GM20431 (cell line): ENCODE results near the gene CELF4.
"Not testable (repeated sequence)": the region's sequence is repeated elsewhere in the genome, so short reads cannot be mapped to it uniquely, and the experiment has no call there.

Source experiments
- in situ Hi-C: fragments of 300-500 bp; cut with MseI, MboI; formaldehyde crosslinking; loops from one replicate; pipeline ENCODE4 v1.15.0; 2020; ENCODE audit warnings: low sequenced_read_pairs; ENCODE audit not compliant: unreplicated experiment

CELF4 gene

DNA sequence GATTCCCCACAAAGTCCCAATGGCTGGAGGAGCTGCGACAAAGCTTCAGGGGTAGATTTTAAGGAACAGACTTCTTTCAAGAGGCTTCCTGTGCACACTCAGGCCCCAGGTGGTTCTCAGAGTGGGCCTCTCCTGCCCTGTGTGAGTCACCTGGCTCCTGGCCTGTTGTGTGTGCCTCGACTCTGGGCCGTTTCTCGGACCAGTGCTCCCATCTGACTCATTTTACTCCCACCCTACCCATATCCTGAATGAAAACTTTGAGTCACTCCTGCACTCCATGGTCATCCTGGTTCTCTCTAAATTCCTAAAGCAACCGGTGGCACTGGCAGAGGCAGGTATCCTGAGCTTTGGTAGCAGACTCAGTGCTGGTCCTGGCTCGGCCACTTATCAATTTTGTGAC, 84.1 kb downstream of the CELF4 start:
- in situ Hi-C loops: no loop called here

DNA sequence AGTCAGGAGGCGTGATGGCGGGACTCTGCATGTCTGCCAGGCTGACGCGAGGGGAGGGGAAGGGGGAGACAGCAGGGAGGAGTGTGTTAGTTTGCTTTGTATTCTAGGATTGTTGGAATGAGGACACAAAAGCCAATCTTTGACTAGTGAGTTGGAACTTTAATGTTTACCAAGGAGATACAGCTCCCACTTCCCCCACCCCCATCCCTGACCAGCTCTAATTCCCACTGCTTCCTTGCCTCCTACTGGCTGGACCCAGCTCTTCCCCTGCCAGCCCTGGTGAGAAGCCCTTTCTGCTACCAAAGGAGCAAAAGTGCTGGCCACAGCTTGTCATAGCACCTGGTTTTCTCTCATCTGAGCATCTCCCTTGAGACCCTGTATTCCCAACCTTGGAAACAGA, 84.5 kb downstream of the CELF4 start:
- in situ Hi-C loops: no loop called here

DNA sequence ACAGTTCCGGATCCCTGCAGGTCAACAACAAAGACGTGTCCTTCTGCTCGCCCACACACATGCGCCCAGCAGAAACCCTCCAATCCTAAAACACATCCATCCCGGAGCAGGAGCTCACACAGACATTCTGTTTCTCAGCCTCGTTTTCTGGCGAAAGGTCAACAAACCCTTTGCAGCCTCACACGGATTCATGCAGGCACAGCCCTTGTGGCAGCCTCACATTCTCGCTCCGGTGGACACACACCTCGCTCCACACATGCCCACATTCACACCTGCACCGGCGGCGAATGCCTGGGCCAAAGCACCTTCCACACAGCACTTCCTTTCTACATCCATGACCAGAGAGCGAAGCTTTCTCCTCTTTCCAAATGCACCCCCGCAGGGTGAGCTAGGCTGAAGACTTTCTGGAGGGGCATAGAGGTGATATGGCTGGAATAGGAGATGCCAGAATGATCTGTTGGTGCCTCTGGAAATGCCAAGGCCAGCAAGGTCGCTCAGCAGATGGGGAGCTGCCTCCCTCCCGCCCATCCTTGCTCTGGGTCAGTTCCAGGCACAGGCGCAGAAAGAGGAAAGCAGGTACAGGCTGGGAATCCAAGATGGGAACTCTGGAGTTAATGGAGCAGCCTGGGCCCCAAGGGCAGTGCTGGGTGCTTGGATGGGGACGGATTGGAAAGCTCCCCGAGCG, 88.8 kb downstream of the CELF4 start:
- in situ Hi-C loops: no loop called here

DNA sequence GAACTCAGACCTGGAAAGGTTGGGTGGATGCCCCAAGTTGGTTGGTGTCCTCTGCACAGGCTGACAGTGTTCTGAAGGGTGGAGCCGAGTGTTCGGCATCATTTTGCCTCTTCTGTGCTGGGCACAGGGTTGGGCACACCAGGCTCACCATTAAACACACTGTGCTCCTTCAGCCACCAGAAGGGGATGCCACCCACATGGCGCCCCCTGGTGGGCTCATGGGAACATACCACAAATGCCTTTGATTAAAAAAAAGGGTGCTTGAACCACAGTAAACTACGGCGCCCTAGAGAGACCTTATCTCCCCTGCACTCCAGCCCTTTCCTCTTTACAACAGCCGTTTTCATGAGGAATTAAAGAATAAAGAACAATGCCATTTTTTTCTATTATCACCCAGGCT, 89.4 kb downstream of the CELF4 start:
- in situ Hi-C loops: no loop called here

DNA sequence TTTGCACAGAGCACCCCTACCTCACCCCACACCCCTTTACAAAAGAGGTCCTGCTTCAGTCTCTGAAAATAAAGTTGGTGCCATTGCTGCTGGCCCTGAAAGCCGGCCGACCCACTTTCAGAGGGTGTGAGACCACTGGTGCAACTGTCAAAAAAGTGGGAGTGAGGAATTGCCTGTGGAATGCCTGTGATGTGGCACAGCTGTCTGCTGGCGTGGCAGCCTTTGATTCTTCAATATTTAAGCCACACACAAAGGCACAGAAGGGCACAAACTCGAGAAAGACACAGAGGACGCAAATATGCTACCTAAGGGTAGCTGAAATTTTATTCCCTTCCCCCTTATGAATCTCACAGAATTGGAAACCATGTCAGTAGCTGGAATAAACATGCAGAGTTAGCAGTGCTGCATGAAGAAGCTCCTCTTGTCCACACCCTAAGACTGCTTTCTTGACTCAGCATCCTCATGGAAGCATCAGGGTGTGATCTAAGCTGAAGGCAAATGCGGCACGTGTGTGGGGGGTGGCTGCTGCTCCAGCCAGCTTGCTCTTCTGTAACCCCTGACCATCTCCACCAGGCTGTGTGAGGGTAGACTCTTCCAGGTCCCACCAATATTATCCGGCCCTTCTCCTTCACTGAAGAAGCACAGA, 92.3 kb downstream of the CELF4 start:
- in situ Hi-C loops: no loop called here

DNA sequence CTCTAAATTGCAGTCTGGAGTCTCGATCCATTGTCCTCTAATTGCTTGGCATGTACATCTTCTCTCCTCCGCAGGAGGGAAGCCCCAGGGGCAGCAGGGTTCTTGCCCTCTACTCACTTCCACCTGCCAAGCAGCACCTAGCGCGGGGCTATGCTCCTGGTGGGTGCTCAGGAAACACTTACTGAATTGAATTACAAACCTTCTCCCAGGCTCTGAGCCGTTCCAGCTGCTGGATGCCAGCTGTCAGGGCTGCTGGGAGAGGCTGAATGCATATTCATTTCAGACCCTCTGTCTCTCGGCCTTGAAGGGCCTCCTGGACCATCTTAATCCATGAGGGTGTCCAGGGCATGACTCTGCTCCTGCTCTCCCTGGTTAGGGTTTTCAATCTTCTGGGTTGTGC, 94.0 kb downstream of the CELF4 start:
- in situ Hi-C loops: no loop called here

DNA sequence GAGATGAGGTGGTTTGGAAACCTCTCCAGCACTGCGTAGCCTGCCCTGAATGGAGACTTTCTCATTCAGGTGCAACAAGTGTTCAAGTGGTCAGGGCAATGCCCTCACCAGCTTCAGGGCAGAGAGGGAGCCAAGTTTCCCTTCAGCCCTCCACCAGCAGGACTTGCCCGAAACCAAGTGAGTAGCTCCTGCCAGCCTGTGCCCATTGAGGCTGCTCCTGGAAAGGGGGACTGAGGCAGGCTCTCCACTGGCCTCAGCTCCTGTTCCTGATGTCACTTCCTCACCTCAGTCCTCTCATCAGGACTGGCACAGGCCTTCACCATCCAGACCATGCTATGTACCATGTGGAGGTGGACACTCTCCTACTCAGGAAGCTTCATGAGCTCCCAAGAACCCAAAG, 94.6 kb downstream of the CELF4 start:
- in situ Hi-C loops: no loop called here

DNA sequence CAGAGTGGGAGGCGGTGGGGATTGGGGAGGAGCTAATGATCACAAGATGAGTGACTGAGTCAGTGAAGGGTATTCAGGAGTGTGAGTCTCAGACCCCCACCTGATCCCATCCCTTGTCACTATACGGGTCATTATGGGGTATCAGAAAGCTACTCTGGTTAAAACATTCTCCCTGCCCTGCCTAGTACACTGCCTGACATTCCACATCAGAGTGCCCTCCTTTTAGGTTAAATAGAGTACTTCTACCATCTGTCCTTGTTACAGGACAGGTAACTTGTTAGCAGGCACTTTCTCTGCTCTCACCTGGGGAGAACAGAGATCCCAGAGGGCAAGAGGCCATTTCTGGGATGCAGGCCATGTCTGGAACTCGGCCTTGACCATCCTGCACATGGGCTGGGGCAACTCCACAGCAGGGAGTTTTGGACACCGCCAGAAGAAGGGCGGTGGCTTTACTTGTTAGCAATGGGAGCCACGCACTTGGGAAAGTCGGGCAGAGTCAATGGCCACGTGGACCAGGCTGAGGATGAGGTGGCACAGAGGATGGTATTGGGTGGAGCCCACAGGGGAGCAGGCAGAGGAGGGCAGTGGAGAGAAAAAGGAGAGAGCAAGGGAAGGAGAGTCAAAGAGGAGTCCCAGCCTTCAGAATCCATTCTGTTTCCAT, 98.5 kb downstream of the CELF4 start:
- in situ Hi-C loops: no loop called here

DNA sequence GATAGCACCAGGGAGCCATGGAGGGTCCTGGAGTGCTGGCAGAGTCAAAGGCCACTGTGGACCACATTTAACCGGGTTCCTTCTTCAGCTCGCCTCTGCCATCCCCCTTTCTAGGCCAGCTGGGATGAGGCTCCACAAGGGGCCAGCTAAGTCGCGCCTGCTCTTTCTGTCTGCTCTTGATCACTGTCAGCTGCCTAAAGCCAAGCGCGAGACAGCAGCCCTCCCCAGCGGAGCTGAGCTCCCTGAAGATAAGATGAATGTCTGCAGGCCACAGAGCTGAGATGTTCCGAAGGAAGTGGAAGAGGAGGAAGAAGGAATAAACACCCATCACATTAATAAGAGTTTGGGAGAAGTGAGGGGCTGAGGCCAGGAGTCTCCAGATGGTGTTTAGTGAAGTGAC, 99.6 kb downstream of the CELF4 start:
- in situ Hi-C loops: no loop called here

DNA sequence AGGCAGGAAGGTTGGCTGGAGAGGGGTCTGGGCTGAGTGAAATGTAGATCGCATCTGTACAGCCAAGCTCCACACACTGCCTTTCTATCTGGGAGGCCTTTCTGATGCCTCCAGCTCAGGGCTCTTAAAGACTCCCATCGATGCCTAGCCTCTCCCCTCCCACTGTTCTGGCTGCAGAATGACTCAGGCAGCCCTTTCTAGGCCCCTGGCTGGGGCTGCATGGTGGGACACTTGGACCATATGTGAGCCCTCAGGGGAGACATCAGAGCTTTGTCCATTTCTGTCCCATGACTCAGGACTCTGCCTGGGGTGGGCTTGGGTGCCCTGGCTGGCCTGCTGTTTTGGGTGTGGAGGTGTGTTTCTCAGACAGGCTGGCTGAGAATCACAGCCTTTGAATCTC, 101.3 kb downstream of the CELF4 start:
- in situ Hi-C loops: no loop called here

DNA sequence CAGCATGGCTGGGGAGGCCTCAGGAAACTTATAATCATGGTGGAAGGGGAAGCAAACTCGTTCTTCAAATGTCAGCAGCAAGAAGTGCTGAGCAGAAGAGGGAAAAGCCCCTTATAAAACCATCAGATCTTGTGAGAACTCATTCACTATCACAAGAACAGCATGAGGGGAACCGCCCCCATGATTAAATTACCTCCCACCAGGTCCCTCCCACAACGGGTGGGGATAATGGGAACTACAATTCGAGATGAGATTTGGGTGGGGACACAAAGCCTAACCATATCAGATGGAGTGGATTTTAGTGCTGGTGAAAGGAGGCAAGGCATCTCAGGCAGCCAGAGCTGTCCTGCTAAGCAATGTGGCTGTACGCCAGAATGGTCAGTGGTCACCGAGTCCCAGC, 104.3 kb downstream of the CELF4 start:
- in situ Hi-C loops: not testable (repeated sequence)

DNA sequence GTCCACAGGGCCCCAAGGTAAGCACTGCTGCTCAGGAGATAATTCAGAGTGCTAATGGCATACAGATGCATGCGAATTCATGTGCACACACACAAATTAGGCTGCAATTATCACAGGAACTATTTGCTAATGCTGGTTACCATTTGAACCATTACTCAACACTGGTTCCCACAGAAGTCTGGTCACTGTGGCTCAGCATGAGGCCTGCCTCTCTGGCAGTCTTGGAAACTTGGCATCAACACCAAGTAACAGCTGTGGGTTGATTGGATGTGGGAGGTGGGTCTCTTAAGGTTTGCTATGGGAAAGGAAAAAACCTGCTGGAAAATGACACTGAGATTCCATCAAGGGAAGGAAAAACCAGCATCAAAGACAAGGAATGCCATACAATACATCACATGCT, 105.0 kb downstream of the CELF4 start:
- in situ Hi-C loops: no loop called here

DNA sequence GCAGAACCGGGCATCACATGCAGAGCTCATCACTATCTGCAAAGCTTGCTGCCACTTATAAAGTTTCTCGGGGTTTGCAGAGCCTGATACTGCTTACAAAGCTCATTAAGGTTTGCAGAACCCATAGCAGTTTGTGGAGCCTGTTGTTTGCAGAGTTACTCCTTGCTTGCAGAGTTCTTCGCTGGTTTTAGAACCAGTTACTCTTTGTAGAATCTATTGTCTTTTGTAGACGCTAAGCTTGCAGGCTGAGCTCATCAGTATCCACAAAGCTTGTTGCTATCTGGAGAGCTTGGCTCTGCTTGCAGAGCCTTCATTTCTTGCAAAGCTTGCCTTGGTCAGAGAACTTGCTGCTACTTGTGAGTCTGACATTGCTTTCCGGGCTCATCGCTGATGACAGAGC, 106.9 kb downstream of the CELF4 start:
- in situ Hi-C loops: no loop called here

DNA sequence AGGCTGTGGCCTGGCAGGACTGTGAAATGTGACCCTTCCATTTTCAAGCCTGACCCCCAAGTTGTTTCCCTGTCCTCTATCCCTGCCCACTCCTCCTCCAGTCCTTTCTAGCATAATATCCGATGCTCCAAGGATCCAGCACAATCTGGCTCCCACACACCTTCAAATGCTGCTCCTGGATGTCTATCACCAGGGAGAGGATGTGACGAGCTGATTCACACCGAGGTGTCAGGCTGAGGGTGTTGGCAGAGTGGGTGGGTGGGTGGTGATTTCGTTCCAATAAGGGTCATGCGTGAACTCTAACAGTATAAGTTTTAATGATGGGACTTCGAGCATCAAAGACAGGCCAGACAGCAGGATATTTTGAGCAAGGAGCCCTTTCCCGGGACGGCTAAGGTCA, 107.8 kb downstream of the CELF4 start:
- in situ Hi-C loops: no loop called here

DNA sequence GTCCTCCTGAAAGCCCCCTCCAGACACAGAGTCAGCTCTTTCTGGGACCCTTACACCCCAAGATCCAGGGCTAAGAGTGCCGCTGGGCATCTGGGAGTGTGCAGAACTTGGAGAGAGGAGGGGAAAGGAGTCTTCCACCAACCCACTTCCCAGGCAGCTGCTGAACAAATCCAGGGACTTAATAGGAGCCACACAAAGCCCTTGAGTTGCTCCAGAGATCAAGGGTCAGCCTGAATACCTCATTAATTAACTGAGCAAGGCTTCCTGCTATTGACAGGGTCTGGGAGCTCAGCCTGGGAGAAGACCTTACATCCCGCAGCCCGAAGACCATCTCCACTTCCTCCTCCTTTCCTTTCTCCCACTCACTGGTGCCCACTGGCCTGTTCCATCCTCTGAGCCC, 108.3 kb downstream of the CELF4 start:
- in situ Hi-C loops: no loop called here

DNA sequence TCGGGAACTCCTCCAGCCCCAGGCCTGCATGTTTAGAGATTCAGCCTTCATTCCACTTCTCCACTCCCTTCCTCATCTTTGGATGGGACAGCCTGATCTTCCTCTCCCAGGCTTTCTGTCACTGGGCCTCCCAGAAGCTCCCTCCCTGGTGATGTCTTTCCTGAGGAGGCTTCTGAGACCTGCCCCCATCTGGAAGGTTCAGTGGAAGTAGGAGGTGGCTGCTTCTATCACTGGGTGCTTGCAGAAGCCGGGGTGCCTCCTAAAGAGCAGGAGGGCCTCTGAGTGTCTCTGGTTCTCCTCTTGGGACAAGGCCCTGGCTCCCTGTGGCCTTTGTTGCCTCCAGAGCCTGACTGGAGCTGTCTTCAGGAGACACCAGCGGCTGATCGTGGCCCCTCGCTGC, 108.7 kb downstream of the CELF4 start:
- in situ Hi-C loops: no loop called here

DNA sequence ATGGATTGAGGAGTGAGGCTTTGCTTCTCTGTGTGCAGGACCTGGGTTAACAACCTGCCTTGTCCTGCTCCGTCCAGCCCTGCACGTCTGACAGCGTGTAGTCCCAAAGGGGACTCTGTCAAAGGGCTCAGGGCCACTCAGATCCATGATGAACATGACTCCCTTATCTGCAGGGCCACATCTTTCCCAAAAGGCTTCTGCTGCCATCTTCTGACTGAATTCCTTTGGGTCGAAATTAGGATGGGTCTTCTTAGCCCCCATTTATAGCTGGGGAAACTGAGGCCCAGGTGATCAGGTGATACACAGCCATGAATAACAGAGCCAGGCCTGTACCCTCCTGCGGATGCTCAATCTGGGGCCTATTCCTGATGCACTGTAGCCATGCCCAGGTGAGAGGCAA, 109.2 kb downstream of the CELF4 start:
- in situ Hi-C loops: no loop called here

DNA sequence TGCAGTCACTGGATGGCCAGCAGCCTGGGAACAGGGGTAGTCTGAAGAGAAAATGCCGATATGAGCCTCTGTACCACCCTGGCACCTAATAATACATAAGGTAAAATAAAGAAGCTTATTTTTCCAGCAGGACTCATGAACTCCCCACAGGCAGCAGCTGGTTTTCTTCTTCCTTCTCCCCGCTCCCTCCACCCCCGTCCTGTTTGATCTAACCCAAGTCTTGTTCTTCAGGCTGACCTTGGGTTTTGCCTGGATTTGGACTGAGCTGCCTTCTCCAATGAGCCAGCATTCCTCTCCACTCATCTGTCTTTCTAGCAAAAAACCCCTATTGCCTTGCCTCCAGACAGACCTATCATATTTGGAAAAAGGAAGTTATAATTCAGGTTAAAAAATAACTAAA, 111.8 kb downstream of the CELF4 start:
- in situ Hi-C loops: no loop called here

DNA sequence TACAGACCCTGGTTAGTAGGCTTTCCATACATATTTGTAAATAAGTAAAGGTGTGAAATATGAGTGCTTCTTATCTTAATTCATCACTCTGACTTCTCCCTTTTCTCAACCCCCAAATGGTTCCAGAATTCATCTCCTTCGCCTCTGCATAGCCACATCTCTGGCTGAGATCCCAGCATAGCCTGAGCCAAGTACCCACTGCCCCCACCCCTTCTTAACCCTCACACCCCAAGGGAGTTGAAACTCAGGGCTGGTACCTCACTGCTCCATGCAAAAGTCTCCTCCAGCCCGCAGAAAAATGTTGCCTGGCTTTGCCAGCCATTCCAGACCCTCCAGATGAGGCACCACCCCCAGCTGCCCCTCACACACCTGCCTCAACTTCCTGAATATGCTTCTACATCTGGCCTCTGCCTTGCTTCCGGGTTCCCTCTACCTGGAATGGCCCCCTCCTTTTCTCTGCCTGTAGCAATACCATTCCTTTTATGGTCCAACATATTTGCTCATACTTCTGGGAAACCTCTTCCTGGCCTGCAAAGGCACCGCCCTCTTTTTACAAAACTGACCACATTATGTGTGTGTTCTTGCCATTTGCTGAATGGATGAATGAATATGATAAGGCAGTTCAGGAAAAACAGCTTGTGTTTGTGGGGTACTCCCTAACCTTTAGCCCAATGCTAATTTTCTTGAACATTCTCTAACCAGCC, 112.8 kb downstream of the CELF4 start:
- in situ Hi-C loops: no loop called here

DNA sequence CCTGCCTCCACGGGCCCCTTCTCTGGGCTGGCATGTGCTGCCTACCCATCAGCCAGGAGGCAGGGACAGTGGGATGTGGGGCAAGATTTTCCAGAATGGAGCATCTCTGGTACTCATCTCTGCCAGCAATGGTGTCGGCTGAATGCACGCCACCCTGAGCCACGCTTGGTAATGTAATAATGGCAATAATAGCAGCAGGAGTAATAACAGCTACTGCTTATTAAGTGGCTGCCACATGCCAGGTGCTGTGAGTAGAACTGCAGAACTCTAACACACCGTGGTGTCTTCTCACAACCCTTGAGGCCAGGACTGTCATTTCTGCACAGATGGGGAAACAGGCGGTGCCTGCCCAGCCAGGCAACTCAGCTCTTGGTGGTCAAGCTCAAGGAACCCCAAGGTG, 113.6 kb downstream of the CELF4 start:
- in situ Hi-C loops: no loop called here

DNA sequence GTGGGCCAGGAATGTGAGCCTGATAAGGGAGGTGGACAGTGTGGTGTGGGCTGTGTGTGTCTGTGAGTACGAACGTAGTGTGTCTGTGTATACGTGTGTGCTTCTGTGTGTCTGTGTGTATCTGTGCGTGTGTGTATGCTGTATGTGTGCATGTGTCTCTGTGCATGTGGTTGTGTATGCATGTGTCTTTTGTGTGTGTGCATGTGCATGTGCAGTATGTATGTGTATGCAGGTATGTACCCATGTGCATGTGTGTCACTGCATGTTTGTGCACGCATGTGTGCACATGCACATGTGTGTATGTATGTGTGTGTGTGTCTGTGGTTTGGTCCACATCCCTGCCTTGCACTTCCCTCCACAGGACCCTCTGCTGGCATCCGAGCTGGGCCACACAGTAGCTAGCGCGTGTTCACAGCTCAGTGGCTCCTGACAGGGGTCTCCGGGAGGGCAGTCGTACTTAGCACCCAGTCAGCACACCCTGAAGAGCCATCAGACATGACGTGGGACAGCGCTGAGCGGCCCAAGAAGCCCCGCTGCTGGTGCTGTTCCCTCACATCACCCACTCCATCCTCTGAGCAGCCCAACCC, 114.3 kb downstream of the CELF4 start:
- in situ Hi-C loops: no loop called here
